IMR-90 (cell line): ENCODE results near the gene NINJ2. TPM values are rescaled to one million over a fixed set of nuclear protein-coding genes. Genes with fewer than 3 reads are reported as not detected.

Experiments used
- ATAC-seq: fragments of 200-7000 bp; cut with Tn5 transposase; 2 replicates; pipeline ENCODE4 v1.9.1; 2020; ENCODE audit warnings: low read depth, mild to moderate bottlenecking, moderate library complexity
- BruUV-seq: library from RNA; stranded (reverse); fragments of 400-500 nt; replicated peaks from 2 replicates; lab custom pipeline; 2021; lab: Mats Ljungman, UMichigan
- CTCF ChIA-PET: fragments of 300-600 bp; formaldehyde crosslinking; extraction: SDS; loops from one replicate; lab custom pipeline; 2021; ENCODE audit warnings: antibody characterized with exemption; lab: Yijun Ruan, JAX
- POLR2A ChIA-PET: fragments of 300-600 bp; sonication (Branson Sonifier 250); formaldehyde crosslinking; loops from one replicate; lab custom pipeline; 2022; ENCODE audit warnings: antibody characterized with exemption; ENCODE audit not compliant: unreplicated experiment; lab: Charles Lee
- DNase-seq: peaks from one replicate; pipeline ENCODE4 v3.0.0; 2013
- H2AFZ ChIP-seq: replicated peaks from 2 replicates; pipeline ENCODE3; 2013; ENCODE audit warnings: low read length, mild to moderate bottlenecking; ENCODE audit not compliant: poor library complexity
- H2AK5ac ChIP-seq: 2 replicates; pipeline ENCODE4 v1.6.1; 2013; ENCODE audit warnings: low read depth, low read length, inconsistent platforms
- H2AK9ac ChIP-seq: replicated peaks from 2 replicates; pipeline ENCODE3; 2013; ENCODE audit warnings: mild to moderate bottlenecking, low read depth, low read length, moderate library complexity; ENCODE audit not compliant: poor library complexity
- H2BK120ac ChIP-seq: 2 replicates; pipeline ENCODE4 v1.6.1; 2013; ENCODE audit warnings: low read depth, low read length, inconsistent platforms
- H2BK15ac ChIP-seq: 3 replicates; pipeline ENCODE4 v1.6.1; 2013; ENCODE audit warnings: low read depth, low read length, inconsistent platforms
- H2BK20ac ChIP-seq: 2 replicates; pipeline ENCODE4 v1.6.1; 2013; ENCODE audit warnings: low read depth, mild to moderate bottlenecking, inconsistent platforms, low read length, moderate library complexity
- H2BK5ac ChIP-seq: 2 replicates; pipeline ENCODE4 v1.6.1; 2013; ENCODE audit warnings: mild to moderate bottlenecking, low read depth, low read length, inconsistent platforms; ENCODE audit not compliant: poor library complexity, severe bottlenecking
- H3K14ac ChIP-seq: replicated peaks from 2 replicates; pipeline ENCODE4 v1.6.1; 2013; ENCODE audit warnings: low read depth, low read length, inconsistent platforms
- H3K18ac ChIP-seq: 2 replicates; pipeline ENCODE4 v1.6.1; 2013; ENCODE audit warnings: low read depth, low read length, control low read depth
- H3K23ac ChIP-seq: 2 replicates; pipeline ENCODE4 v1.6.1; 2013; ENCODE audit warnings: low read depth, low read length, inconsistent platforms
- H3K27ac ChIP-seq: 2 replicates; pipeline ENCODE4 v1.5.1; 2013; ENCODE audit warnings: mild to moderate bottlenecking, control low read depth, low read length; ENCODE audit not compliant: insufficient read depth
- H3K27me3 ChIP-seq: 2 replicates; pipeline ENCODE4 v1.6.1; 2013; ENCODE audit warnings: low read length; ENCODE audit not compliant: control insufficient read depth, insufficient read depth
- H3K36me3 ChIP-seq: 2 replicates; pipeline ENCODE4 v1.6.1; 2013; ENCODE audit warnings: low read length, mixed read lengths; ENCODE audit not compliant: control insufficient read depth, insufficient read depth
- H3K4ac ChIP-seq: 2 replicates; pipeline ENCODE4 v1.6.1; 2013; ENCODE audit warnings: low read depth, low read length, inconsistent platforms
- H3K4me1 ChIP-seq: 2 replicates; pipeline ENCODE4 v1.6.1; 2013; ENCODE audit warnings: low read length, mixed read lengths; ENCODE audit not compliant: control insufficient read depth, insufficient read depth
- H3K4me2 ChIP-seq: 2 replicates; pipeline ENCODE4 v1.6.1; 2013; ENCODE audit warnings: low read depth, mild to moderate bottlenecking, control low read depth, low read length, moderate library complexity
- H3K4me3 ChIP-seq: 2 replicates; pipeline ENCODE4 v1.5.1; 2013; ENCODE audit warnings: low read depth, mild to moderate bottlenecking, control low read depth, low read length, moderate library complexity; ENCODE audit not compliant: insufficient read depth
- H3K56ac ChIP-seq: 2 replicates; pipeline ENCODE4 v1.6.1; 2013; ENCODE audit warnings: low read length, inconsistent platforms; ENCODE audit not compliant: insufficient read depth; ENCODE audit errors: extremely low read depth
- H3K79me1 ChIP-seq, 2 experiments: 2 replicates each; pipeline ENCODE4 v1.6.1; 2013; ENCODE audit warnings: low read length in 2 of 2, inconsistent platforms in 1 of 2, low read depth in 1 of 2
- H3K9ac ChIP-seq: 2 replicates; pipeline ENCODE4 v1.6.1; 2013; ENCODE audit warnings: low read depth, low read length, control low read depth
- H3K9me1 ChIP-seq: 2 replicates; pipeline ENCODE4 v1.6.1; 2013; ENCODE audit warnings: low read length, inconsistent platforms; ENCODE audit not compliant: insufficient read depth
- H3K9me3 ChIP-seq: 2 replicates; pipeline ENCODE4 v1.6.1; 2013; ENCODE audit warnings: low read length; ENCODE audit not compliant: control insufficient read depth, insufficient read depth
- H4K20me1 ChIP-seq: 2 replicates; pipeline ENCODE4 v1.6.1; 2013; ENCODE audit warnings: low read length, inconsistent platforms; ENCODE audit not compliant: insufficient read depth
- H4K5ac ChIP-seq: 2 replicates; pipeline ENCODE4 v1.6.1; 2013; ENCODE audit warnings: mild to moderate bottlenecking, low read depth, low read length, control low read depth
- H4K8ac ChIP-seq, 2 experiments: 2 replicates each; pipeline ENCODE4 v1.6.1; 2013; ENCODE audit warnings: low read depth in 2 of 2, low read length in 2 of 2, control low read depth in 1 of 2, inconsistent platforms in 1 of 2
- H4K91ac ChIP-seq: 2 replicates; pipeline ENCODE4 v1.6.1; 2013; ENCODE audit warnings: low read depth, low read length, inconsistent platforms; ENCODE audit not compliant: insufficient read depth
- BHLHE40 ChIP-seq: fragments of 150-350 bp; IDR thresholded peaks from 2 replicates; pipeline ENCODE4 v1.6.1; 2016; ENCODE audit warnings: mild to moderate bottlenecking, low read depth, low read length
- CHD1 ChIP-seq: IDR thresholded peaks from 2 replicates; pipeline ENCODE4 v1.6.1; 2012; ENCODE audit warnings: low read depth, low read length, improper control_type of control experiment
- CTCF ChIP-seq: conservative IDR thresholded peaks from 2 replicates; pipeline ENCODE4 v1.5.1; 2012; ENCODE audit warnings: mild to moderate bottlenecking, low read depth, low read length, improper control_type of control experiment
- ELK1 ChIP-seq: fragments of 150-350 bp; IDR thresholded peaks from 2 replicates; pipeline ENCODE4 v1.6.1; 2016; ENCODE audit warnings: low read depth, mild to moderate bottlenecking, low read length, moderate library complexity, borderline replicate concordance
- MAFK ChIP-seq: IDR thresholded peaks from 2 replicates; pipeline ENCODE4 v1.6.1; 2012; ENCODE audit warnings: low read depth, low read length, improper control_type of control experiment
- MAZ ChIP-seq: IDR thresholded peaks from 2 replicates; pipeline ENCODE4 v1.6.1; 2012; ENCODE audit warnings: low read depth, mild to moderate bottlenecking, low read length, improper control_type of control experiment, moderate library complexity, borderline replicate concordance
- NFE2L2 ChIP-seq: fragments of 150-350 bp; IDR thresholded peaks from 2 replicates; pipeline ENCODE4 v1.6.1; 2016; ENCODE audit warnings: low read depth, mild to moderate bottlenecking, low read length
- RCOR1 ChIP-seq: IDR thresholded peaks from 2 replicates; pipeline ENCODE4 v1.6.1; 2012; ENCODE audit warnings: mild to moderate bottlenecking, low read length, improper control_type of control experiment; ENCODE audit not compliant: insufficient replicate concordance
- RFX5 ChIP-seq: IDR thresholded peaks from 2 replicates; pipeline ENCODE4 v1.8.0; 2012; ENCODE audit warnings: low read depth, mild to moderate bottlenecking, low read length, moderate library complexity
- SMC3 ChIP-seq: fragments of 150-350 bp; IDR thresholded peaks from 2 replicates; pipeline ENCODE4 v1.6.1; 2016; ENCODE audit warnings: low read depth, mild to moderate bottlenecking, antibody characterized with exemption, low read length, moderate library complexity
- USF2 ChIP-seq: fragments of 150-350 bp; IDR thresholded peaks from 2 replicates; pipeline ENCODE4 v1.6.1; 2017; ENCODE audit warnings: mild to moderate bottlenecking, antibody characterized with exemption, low read length, low read depth
- WGBS, 2 experiments: methylation state at CpG; one replicate each; pipeline versions ENCODE4 v1.1.5 to v1.1.7; 2013; ENCODE audit warnings: missing lambda C conversion rate in 2 of 2; ENCODE audit not compliant: insufficient read length in 1 of 2; ENCODE audit errors: extremely low coverage in 2 of 2; 5-methylcytosine and 5-hydroxymethylcytosine counted together
- dilution Hi-C: fragments of 300-500 bp; cut with HindIII; formaldehyde crosslinking; loops from one replicate; pipeline ENCODE4 v1.14.3; 2018; ENCODE audit warnings: low sequenced_read_pairs; ENCODE audit not compliant: unreplicated experiment
- in situ Hi-C: fragments of 300-500 bp; cut with MboI; formaldehyde crosslinking; loops from 3 replicates; pipeline ENCODE4 v1.14.3; 2019; ENCODE audit warnings: low sequenced_read_pairs, inconsistent platforms, mixed read lengths
- intact Hi-C: fragments of 100-400 bp; cut with micrococcal nuclease; formaldehyde crosslinking; loops from 2 replicates; pipeline ENCODE4 v1.10.0; 2022
- polyA plus RNA-seq, 3 experiments: library from polyadenylated mRNA; depleted of rRNA; stranded (reverse); fragments of >200 nt; gene quantifications; 2 replicates each; pipeline ENCODE4 v1.2.3, GENCODE V29; 2012; ENCODE audit warnings: low replicate concordance in 1 of 3
- total RNA-seq: library from RNA; depleted of rRNA; stranded (reverse); fragments of >200 nt; gene quantifications from 2 replicates; pipeline ENCODE4 v1.2.3, GENCODE V29; 2012

Gene NINJ2
- total and polyA plus RNA-seq, 2 of the 4 experiments (the other 2 are of a cell fraction) = not detected

GRCh38 chr12:588024-588322, 75.3 kb downstream of the NINJ2 start:
- no peak for DNase-seq
- H2BK20ac ChIP-seq = no peak overlapping the region
- H3K79me1 ChIP-seq = no peaks in the 10 kb centered on the region
- CTCF ChIA-PET = no interaction called here
- no peak overlapping the region for H2BK120ac ChIP-seq
- no CpG with 5 or more reads among the region's 10 CpGs for WGBS, 2 experiments
- H4K5ac ChIP-seq = no peak overlapping the region
- H2AK9ac ChIP-seq = no peak overlapping the region
- no peak overlapping the region for H3K4ac ChIP-seq
- H3K23ac ChIP-seq = no peak overlapping the region
- no peak overlapping the region for H3K14ac ChIP-seq
- no peak for ATAC-seq
- H2AK5ac ChIP-seq = no peak overlapping the region
- dilution Hi-C loops = no loop called here
- no peak overlapping the region for H3K4me2 ChIP-seq
- BruUV-seq = no TSS peak
- H3K9me1 ChIP-seq = no peaks in the 10 kb centered on the region
- no peak overlapping the region for H2BK15ac ChIP-seq
- TF ChIP-seq RCOR1 (no peak), USF2 (no peak), MAZ (no peak), CHD1 (no peak), SMC3 (no peak), BHLHE40 (no peak), MAFK (no peak), ELK1 (no peak), RFX5 (no peak), CTCF (no peak), NFE2L2 (no peak)
- peaks cover 41% of the 10 kb centered on the region for H3K27me3 ChIP-seq
- no peaks in the 10 kb centered on the region for H4K20me1 ChIP-seq
- no peak overlapping the region for H4K91ac ChIP-seq
- H3K9ac ChIP-seq = no peak overlapping the region
- no peaks in the 10 kb centered on the region for H3K36me3 ChIP-seq
- H2BK5ac ChIP-seq = no peak overlapping the region
- intact Hi-C loops = no loop called here
- H3K4me3 ChIP-seq = no peak overlapping the region
- H4K8ac ChIP-seq = no peak overlapping the region
- H3K18ac ChIP-seq = no peak overlapping the region
- no peak overlapping the region for H3K27ac ChIP-seq
- POLR2A ChIA-PET = no interaction called here
- no peak overlapping the region for H3K56ac ChIP-seq
- in situ Hi-C loops = no loop called here
- peaks cover 5% of the 10 kb centered on the region; the same call in 1 of the 2 replicates for H3K9me3 ChIP-seq
- H2AFZ ChIP-seq = no peak overlapping the region
- H3K4me1 ChIP-seq = no peaks in the 10 kb centered on the region
